ENCODE data around the gene GTPBP4.

GTPBP4 gene

GRCh38 chr10:987870-988666 lies at the start of gene GTPBP4:
TSS of gene GTPBP4 (plus strand) at chr10:988434. CDS start at chr10:988480, 46 bp downstream.
- DNase-seq, result peak; percentile 88 to 96 (median 95)

GRCh38 chr10:938941-939678 lies 49.1 kb upstream of the GTPBP4 start:
- no peak for DNase-seq

- no peak for DNase-seq
These were observed 44.8 kb upstream of the GTPBP4 start for GRCh38 chr10:943334-944033.

GRCh38 chr10:944034-944831 lies 44.0 kb upstream of the GTPBP4 start:
- DNase-seq, result no peak

GRCh38 chr10:945778-946177 lies 42.5 kb upstream of the GTPBP4 start:
- no peak for DNase-seq

GRCh38 chr10:947051-947450 lies 41.2 kb upstream of the GTPBP4 start:
- no peak for DNase-seq

GRCh38 chr10:947881-948280 lies 40.4 kb upstream of the GTPBP4 start:
- DNase-seq, result no peak

- DNase-seq, result no peak
These were observed 39.9 kb upstream of the GTPBP4 start for GRCh38 chr10:948347-948746.

- no peak for DNase-seq
These were observed 38.8 kb upstream of the GTPBP4 start for GRCh38 chr10:949446-949845.

GRCh38 chr10:953836-954235 lies 34.4 kb upstream of the GTPBP4 start:
- DNase-seq, result no peak

- no peak for DNase-seq
These were observed 33.8 kb upstream of the GTPBP4 start for GRCh38 chr10:954396-954795.

- peak in 1 of 3 experiments; percentile 61 for DNase-seq
These were observed 33.0 kb upstream of the GTPBP4 start for GRCh38 chr10:955127-955819.

- no peak for DNase-seq
These were observed 32.4 kb upstream of the GTPBP4 start for GRCh38 chr10:955820-956217.

- DNase-seq, result no peak
These were observed 30.1 kb upstream of the GTPBP4 start for GRCh38 chr10:958106-958505.

- no peak for DNase-seq
These were observed 29.4 kb upstream of the GTPBP4 start for GRCh38 chr10:958856-959255.

- no peak for DNase-seq
These were observed 25.9 kb upstream of the GTPBP4 start for GRCh38 chr10:962342-962741.

- DNase-seq, result no peak
These were observed 25.0 kb upstream of the GTPBP4 start for GRCh38 chr10:963186-963585.

GRCh38 chr10:963655-964054 lies 24.6 kb upstream of the GTPBP4 start:
- DNase-seq, result no peak

- no peak for DNase-seq
These were observed 23.8 kb upstream of the GTPBP4 start for GRCh38 chr10:964321-964987.

- DNase-seq, result no peak
These were observed 23.2 kb upstream of the GTPBP4 start for GRCh38 chr10:964988-965417.

GRCh38 chr10:966466-967235 lies 21.6 kb upstream of the GTPBP4 start:
- no peak for DNase-seq

Measured in NCI-H1417 (cell line).